Measurements from ENCODE around the gene REN. TPM values are rescaled to one million over a fixed set of nuclear protein-coding genes. Genes with fewer than 3 reads are reported as not detected.

The REN gene
- total RNA-seq, 1 donor from 2014 or later = not detected

DNA sequence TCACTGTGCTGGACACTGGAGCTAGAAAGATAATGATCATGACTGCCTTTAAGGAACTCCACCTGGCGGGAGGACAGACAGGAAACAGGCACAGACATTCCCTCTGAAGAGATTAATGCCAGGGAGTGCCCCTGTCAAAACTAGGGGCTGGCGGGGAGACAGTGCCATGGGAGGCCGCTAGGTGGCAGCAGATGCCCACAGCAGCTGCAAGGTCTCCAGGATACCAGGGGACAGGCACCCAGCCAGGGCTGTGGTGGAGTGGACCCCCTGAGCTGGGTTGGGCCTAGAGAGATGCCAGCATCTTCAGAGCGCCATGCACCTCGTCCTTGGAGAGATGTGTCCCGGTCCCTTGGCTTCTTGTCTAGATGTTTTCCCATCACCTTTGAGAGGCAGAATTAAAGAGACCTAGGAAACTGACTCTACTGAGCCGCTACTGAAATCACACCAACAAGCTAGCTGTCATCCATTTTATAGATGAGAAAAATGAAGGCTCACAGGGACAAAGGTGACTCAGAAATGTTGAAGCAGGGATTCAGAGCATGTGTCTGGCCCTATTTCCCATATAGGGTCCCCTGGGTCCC is 3.6 kb downstream of the REN start:
- no peaks in the 10 kb centered on the region for H3K36me3 Mint-ChIP-seq (ENCODE audit: low read depth)
- peaks cover 3% of the 10 kb centered on the region for H3K9me3 Mint-ChIP-seq
- H3K27ac Mint-ChIP-seq = no peak overlapping the region
- intact Hi-C loops (cut with micrococcal nuclease) = loop anchor here (1.0 to 2.0 kb wide), 5 partner anchors 45 to 645 kb away; no protein-coding TSS in a partner anchor
- H3K4me3 Mint-ChIP-seq = no peak overlapping the region
- peak; percentile 71 for DNase-seq
- peak; percentile 98 for ATAC-seq (ENCODE audit: low read depth)
- TF ChIP-seq, protein P1, sequence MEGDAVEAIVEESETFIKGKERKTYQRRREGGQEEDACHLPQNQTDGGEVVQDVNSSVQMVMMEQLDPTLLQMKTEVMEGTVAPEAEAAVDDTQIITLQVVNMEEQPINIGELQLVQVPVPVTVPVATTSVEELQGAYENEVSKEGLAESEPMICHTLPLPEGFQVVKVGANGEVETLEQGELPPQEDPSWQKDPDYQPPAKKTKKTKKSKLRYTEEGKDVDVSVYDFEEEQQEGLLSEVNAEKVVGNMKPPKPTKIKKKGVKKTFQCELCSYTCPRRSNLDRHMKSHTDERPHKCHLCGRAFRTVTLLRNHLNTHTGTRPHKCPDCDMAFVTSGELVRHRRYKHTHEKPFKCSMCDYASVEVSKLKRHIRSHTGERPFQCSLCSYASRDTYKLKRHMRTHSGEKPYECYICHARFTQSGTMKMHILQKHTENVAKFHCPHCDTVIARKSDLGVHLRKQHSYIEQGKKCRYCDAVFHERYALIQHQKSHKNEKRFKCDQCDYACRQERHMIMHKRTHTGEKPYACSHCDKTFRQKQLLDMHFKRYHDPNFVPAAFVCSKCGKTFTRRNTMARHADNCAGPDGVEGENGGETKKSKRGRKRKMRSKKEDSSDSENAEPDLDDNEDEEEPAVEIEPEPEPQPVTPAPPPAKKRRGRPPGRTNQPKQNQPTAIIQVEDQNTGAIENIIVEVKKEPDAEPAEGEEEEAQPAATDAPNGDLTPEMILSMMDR (IDR thresholded peaks at IDR 0.05) = peak; percentile 60
- POLR2A ChIA-PET = interaction anchor here (0.6 kb wide), 1 partner anchor 344 kb away, joined by 3 read pairs; no protein-coding TSS in a partner anchor
- no peaks in the 10 kb centered on the region for H3K4me1 Mint-ChIP-seq
- peaks cover 20% of the 10 kb centered on the region for H3K27me3 Mint-ChIP-seq
- CTCF ChIA-PET = interaction anchor here (1.1 to 6.0 kb wide), 16 partner anchors 9 to 645 kb away, joined by 3 to 36 read pairs (median 5); partner anchors contain the start of gene PLEKHA6

DNA sequence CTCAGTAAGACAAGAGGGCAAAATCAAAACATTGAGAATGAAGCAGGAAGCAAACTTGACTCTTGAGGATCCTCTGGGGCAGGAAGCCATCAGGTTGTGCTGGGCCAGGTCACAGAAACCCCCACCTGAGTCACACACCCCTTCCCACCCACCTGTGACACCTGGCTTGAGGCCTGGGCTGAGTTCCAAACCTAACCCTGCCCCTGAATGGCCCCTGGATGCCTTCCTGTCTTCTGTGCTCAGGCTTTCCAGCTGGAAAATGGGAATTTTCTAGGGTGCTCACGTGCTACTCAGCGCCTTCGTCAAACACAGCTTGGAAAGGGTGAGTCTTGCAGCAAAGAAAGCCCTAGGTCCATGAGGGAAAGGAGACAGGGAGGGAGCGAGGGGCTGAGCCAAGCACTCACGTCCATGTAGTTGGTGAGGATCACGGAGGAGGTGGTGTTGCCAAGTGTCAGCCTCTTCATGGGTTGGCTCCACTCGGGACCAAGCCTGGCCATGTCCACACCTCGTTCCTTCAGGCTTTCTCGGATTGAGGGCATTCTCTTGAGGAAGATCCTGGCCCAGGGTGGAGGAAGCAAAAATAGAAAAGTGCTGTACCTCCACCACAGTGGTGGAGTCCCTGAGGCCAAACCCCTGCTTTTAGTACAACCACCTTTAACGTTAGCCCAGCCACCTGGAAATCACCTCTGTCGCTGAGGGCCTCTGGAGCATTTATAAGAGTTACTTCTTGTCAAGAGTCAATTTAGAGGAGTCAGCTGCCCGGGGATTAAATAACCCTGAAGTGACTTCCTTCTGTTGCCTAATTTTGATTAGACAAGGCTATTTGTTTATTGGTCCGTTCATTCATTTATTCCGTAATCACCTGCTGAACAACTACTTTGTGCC is 4.3 kb downstream of the REN start:
- CTCF ChIA-PET = interaction anchor here (0.7 to 6.0 kb wide), 16 partner anchors 8 to 645 kb away, joined by 3 to 36 read pairs (median 5); partner anchors contain the start of gene PLEKHA6

DNA sequence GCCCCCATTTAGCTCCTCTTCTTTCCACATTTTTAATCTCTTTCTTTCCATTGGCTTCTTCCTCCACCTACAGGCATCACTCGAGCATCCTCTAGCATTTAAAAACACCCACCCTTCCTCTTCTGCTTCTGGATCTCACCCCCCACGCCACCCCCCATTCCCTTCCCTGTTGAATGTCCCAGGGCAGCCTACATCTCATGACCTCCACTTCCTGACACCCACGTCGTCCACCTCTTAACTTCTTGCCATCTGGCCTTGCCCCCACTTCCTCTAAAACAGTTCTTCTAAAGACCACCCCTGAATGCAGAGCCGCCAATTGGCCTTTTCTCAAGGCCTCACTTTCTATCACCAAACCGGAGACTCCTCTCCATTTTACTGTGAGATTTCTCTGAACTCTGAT is 8.2 kb downstream of the REN start:
- Mint-ChIP-seq H3K27me3 (peaks cover 39% of the 10 kb centered on the region), H3K4me1 (no peaks in the 10 kb centered on the region), H3K9me3 (no peaks in the 10 kb centered on the region), H3K36me3 (ENCODE audit: low read depth) (no peaks in the 10 kb centered on the region), H3K27ac (no peak overlapping the region), H3K4me3 (no peak overlapping the region)
- ChIA-PET POLR2A (no interaction called here), CTCF (no interaction called here)
- DNase-seq (no peak), ATAC-seq (ENCODE audit: low read depth) (no peak)
- intact Hi-C loops (cut with micrococcal nuclease) = no loop called here
- TF ChIP-seq, protein P1 (IDR thresholded peaks at IDR 0.05) = no peak

More for the DNA sequence above, 4.3 kb downstream of the REN start:
- Mint-ChIP-seq H3K36me3 (ENCODE audit: low read depth) (no peaks in the 10 kb centered on the region), H3K4me3 (no peak overlapping the region), H3K27me3 (peaks cover 18% of the 10 kb centered on the region), H3K4me1 (no peaks in the 10 kb centered on the region), H3K9me3 (no peaks in the 10 kb centered on the region), H3K27ac (no peak overlapping the region)
- DNase-seq (no peak), ATAC-seq (ENCODE audit: low read depth) (no peak)
- TF ChIP-seq, protein P1 (IDR thresholded peaks at IDR 0.05) = no peak
- intact Hi-C loops (cut with micrococcal nuclease) = loop anchor here (1.0 to 2.0 kb wide), 5 partner anchors 45 to 645 kb away; no protein-coding TSS in a partner anchor
- POLR2A ChIA-PET = no interaction called here

DNA sequence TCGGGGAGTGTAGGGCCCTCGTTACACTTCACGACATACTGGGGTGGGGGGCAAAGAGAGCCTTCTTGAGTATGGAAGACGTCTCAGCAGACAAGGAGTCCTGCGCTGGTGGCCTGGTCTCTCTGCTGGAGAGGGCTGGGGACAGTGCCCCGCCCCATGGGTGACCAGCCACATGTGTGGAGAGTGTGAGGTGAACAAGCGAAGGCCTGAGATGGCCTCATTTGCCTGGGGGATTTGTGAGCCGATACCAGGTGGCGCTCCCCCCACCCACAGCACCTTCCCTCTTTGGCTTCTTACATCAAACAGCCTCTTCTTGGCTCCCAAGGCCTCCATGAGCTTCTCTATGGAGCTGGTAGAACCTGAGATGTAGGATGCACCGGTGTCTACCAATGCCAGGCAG is 10.3 kb downstream of the REN start:
- Mint-ChIP-seq H3K9me3 (no peaks in the 10 kb centered on the region), H3K4me3 (no peak overlapping the region), H3K36me3 (ENCODE audit: low read depth) (no peaks in the 10 kb centered on the region), H3K4me1 (peaks cover under 1% of the 10 kb centered on the region), H3K27ac (no peak overlapping the region), H3K27me3 (peaks cover 31% of the 10 kb centered on the region)
- CTCF ChIA-PET = no interaction called here
- intact Hi-C loops (cut with micrococcal nuclease) = no loop called here
- POLR2A ChIA-PET = no interaction called here
- ATAC-seq (ENCODE audit: low read depth) = no peak
- TF ChIP-seq, protein P1 (IDR thresholded peaks at IDR 0.05) = no peak
- no peak for DNase-seq
